HG02588 (cell line): ENCODE results near the gene S1PR3.

Source experiments
- ATAC-seq: cut with Tn5 transposase; IDR thresholded peaks from one replicate; pipeline ENCODE4 v1.9.1; 2021; ENCODE audit warnings: mild to moderate bottlenecking, moderate library complexity; ENCODE audit not compliant: unreplicated experiment

The S1PR3 gene

GRCh38 chr9:89032661-89033060 lies 41.4 kb downstream of the S1PR3 start:
- ATAC-seq = no peak

DNA sequence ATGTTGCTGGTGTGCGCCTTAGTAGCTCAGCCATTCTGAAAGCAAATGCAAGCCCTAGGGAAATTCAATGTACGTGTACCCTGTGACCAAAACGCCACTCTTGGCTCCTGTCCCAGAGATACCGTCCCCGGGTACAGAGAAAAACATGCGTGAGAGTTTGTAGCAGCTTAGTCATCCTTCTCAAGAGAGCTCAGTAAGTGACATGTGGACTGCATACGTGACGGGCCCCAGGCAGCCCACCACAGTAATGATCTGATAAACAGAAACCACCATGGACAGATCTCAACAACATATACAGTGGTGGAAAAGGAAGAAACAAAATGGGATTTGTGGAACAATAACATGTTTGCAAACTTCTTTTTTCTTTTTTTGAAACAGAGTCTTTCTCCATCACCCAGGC lies 45.1 kb downstream of the S1PR3 start:
- no peak for ATAC-seq

DNA sequence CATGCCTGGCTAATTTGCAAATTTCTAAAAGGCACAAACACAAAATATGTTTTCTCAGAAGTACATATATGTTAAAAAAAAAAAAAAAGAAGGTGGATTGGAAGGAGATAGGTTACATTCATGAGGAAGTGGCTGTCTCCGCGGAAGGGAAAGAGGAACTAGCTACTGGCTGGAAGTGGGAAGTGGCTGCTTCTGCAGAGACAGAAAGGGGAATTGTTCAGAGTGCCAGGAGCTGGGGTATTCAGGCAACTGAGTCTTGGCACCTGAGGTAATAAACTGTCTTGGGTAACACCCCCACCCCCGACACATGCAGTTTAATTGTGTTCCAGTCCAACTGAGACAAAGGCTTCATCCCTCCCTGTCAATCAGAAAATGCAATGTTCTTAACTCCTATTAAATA lies 45.6 kb downstream of the S1PR3 start:
- ATAC-seq = no peak

GRCh38 chr9:89037346-89037745 lies 46.1 kb downstream of the S1PR3 start:
- ATAC-seq = no peak

DNA sequence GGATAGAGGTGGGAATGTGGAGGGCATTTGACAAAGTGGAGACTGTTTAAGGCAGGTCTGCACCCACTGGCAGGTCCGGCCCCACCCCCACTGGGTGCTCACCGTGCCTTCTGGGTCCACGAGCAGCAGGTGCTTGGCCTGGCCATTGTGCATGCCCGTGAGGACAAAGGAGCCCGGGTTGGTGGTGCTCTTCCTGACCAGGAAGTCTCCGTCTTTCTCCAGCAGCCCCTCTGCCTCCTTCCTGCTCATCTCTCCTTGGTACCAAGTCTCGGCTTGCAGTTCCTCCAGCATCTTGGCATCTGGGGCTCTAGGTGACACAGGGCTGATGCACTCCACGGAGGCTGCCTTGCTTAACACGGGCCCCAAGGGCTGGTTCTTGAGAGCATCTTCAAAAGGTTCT lies 46.6 kb downstream of the S1PR3 start:
- ATAC-seq = no peak

DNA sequence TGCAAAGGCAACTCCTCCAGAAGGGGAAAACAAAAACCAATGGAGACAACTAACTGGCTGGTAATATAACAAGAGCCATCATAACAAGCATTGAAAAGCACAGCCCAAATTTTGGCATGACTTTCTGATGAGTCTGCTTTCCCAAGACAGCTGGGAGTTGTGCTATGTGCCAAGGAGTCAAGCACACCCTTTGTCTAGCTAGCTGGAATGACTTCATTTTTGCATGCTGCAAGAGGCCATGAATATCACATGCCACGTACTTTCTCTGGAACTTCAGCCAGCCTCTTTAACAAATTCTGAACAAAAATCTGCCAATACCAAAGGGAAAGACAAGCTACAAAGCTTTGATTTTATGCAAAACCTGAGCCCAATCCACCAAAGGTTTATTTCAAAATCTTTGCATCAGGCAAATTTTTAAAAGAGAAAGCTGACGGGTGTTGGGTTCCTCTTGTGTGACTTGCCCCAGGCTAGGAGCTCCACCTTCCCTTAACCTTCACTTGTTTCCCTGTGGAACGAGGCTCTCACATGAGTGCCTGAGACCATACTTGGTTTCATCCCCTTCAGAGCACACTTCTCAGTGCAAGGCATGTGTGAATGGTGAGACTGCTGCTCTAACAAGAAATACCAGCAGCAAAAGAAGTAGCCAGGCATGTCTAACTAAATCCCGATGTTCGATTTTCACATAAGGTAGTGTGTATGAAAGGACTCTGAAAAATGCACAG lies 47.3 kb downstream of the S1PR3 start:
- no peak for ATAC-seq

DNA sequence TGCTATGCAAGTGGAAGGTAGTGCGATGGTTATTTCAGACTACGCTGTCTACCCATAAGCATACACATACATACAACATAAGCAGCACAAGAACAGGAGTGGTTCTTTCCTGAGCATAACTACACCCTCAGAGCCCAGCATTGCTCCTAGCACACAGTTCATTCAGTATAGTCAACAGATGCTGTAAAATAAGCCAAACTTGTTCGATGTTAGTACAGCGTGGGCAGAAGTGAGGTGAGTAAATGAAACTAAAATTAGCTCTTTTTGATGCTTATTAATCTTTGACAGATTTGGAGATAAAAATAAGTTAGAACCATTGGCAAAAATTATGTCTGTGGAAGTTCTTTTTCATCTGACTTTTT lies 47.8 kb downstream of the S1PR3 start:
- no peak for ATAC-seq

- no peak for ATAC-seq
Measured at GRCh38 chr9:89039664-89040063, 48.4 kb downstream of the S1PR3 start.

- no peak for ATAC-seq
Measured at GRCh38 chr9:89042984-89043383, 51.7 kb downstream of the S1PR3 start.

DNA sequence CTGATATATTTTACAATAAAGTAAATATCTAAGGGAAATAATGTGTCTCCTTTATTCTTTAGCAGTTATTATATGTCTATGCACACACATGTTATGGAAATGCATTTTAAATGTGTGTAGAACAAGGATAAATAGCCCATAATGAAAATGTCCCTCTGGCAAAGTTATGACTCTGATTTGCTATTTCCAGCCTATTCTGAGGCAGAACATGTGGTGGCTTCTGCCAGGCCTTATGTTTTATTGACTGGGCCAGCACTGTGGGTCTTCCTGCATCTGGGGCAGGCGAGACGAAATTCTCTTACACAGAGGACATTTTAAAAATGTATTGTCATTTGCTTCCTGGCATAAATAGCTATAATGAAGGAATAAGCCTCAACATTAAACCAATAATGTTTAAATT lies 52.8 kb downstream of the S1PR3 start:
- ATAC-seq = no peak

DNA sequence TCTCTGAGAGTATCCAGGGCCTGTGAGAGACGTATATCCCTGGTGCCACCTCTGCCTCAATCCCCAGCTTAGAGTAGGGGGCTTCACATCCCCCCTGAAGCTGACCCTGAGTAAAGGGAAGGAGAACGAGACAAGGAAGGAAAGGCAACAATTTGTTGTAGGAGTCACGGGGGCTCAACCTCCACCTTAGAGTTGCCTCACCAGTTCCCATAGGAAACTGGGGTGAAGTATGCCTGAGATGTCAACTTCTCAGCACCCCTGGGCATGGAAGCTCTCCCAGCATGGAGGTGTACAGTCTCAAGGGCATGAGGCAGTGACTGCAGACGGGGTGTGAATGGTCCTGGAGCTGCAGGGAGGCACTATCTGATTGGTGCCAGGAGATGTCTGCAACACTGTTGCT lies 53.6 kb downstream of the S1PR3 start:
- no peak for ATAC-seq

- ATAC-seq = no peak
Measured at GRCh38 chr9:89046832-89047231, 55.6 kb downstream of the S1PR3 start.

DNA sequence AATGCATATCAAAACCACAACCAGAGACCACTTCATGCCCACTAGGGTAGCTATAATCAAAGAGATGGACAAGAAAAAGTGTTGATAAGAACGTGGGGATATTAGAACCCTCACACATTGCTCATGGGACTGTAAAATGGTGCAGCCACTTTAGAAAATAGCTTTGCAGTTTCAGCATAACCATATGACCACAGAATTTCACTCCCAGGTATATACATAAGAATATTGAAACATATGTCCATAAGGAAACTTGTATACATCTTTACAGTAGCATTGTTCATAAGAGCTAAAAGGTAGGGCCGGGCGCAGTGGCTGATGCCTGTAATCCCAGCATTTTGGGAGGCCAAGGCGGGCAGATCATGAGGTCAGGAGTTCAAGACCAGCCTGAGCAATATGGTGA lies 56.4 kb downstream of the S1PR3 start:
- ATAC-seq = no peak

GRCh38 chr9:89048616-89049015 lies 57.3 kb downstream of the S1PR3 start:
- no peak for ATAC-seq

DNA sequence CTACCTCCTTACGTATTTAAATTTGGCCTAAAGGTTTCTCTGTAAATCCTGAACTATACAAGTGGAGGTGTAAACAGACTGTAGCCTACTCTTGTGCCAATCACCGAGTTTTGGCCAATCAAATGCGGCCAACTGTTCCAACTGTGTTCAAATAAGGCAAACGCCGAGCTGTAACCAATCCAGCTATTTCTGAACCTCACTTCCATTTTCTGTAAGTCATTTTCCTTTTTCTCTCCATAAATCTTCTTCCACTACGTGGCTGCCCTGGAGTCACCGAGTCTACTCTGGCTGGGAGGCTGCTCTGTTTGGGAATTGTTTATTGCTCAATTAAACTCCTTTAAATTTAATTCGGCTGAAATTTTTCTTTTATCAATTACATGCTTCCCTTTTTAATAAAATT lies 58.4 kb downstream of the S1PR3 start:
- ATAC-seq = no peak

DNA sequence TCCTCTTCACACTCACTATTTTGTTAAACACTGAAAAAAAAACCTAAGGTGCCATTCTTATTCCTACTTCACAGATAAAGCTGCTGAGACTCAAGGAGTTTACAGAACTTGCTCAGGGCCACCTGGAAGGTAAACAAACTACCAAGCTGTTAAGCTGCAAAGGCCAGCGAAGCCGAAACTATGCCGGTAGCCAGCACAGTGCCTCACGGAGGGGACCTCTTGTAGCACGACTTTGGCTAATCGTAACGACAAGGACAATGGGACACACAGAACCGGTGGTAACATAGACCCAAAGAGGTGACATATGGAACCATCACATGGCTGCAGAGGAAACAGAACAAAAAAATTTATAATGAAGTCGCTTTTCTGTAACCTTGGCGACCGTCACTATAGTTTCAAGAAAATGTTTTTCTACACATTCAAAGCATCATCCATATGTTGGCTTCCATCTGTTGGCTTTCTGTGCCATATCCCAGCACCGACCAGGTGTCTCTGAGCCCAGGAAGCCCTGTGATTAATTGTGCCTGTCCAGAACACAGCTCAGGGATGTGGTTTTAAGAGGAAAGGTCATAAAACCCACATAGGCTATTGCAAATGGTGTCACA lies 60.3 kb downstream of the S1PR3 start:
- ATAC-seq = no peak

DNA sequence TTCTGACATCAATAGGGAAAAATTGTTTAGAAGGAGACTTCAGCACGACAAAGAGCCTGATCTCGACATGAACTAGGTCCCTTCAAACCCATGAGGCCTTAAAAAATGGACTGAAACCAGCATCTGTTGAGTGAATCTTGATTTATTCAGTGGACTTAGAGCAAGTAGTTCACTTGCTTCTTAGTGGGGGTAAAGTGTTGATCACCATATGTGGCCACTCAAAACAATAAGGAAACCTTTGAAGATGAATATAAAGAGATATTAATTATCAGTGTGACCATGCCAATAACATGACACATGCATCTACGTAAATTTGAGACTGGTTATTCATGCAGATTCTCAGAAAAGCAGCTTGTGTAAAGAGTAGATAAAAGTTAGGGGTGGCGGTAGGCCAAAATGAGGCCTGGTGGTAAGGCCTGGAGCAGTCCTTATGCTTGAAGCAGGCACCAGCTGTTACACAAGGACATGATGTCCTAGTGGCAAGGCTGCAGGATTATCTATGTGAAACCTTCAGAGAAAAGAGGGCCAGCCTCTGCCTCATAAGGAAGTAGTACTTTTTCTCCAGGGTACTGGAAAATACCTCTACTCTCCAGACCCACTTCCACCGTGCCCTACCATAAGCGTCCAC lies 61.3 kb downstream of the S1PR3 start:
- no peak for ATAC-seq

- ATAC-seq = no peak
Measured at GRCh38 chr9:89053301-89053700, 62.0 kb downstream of the S1PR3 start.
